ENCODE data around the gene CAMK1. TPM values are rescaled to one million over a fixed set of nuclear protein-coding genes. Genes with fewer than 3 reads are reported as not detected.
A peak's percentile ranks its signal among the peaks of the same experiment; 100 is the strongest.

CAMK1 gene
- total and polyA plus RNA-seq, 2 donors from 2014 or later, result 31.2 to 52.7 TPM

GRCh38 chr3:9780910-9781309 lies 11.2 kb upstream of the CAMK1 start:
- Histone ChIP-seq H3K27ac (ENCODE audit: low read depth in 2 of 2, low read length in 2 of 2) (peak overlapping the region; percentile 69 to 85), H3K9ac (ENCODE audit: low read length in 3 of 3) (no peak overlapping the region), H3K4me1 (ENCODE audit: control insufficient read depth in 2 of 3, insufficient read depth in 2 of 3, low read depth in 1 of 3, low read length in 3 of 3) (peaks cover 0 to 25% (median 13%) of the 10 kb centered on the region in 3 donors), H3K27me3 (ENCODE audit: control insufficient read depth, insufficient read depth, low read length) (no peaks in the 10 kb centered on the region), H3K4me3 (ENCODE audit: low read length in 3 of 3) (no peak overlapping the region), H3K36me3 (ENCODE audit: control insufficient read depth in 2 of 3, insufficient read depth in 3 of 3, low read length in 3 of 3) (peaks cover 0 to 7% (median 6%) of the 10 kb centered on the region in 3 donors), H3K9me3 (ENCODE audit: control insufficient read depth in 2 of 3, insufficient read depth in 1 of 3, low read length in 3 of 3) (no peaks in the 10 kb centered on the region)
- no peak for DNase-seq
- intact Hi-C loops (cut with DNase I), result no loop called here
- TF ChIP-seq CTCF (IDR thresholded peaks at IDR 0.05; ENCODE audit: borderline replicate concordance, extremely low read depth, insufficient read depth), result no peak
- FAIRE-seq, result no peak

GRCh38 chr3:9780458-9780812 lies 10.7 kb upstream of the CAMK1 start:
- Histone ChIP-seq H3K27me3 (ENCODE audit: control insufficient read depth, insufficient read depth, low read length) (no peaks in the 10 kb centered on the region), H3K36me3 (ENCODE audit: control insufficient read depth in 2 of 3, insufficient read depth in 3 of 3, low read length in 3 of 3) (peaks cover 0 to 7% (median 6%) of the 10 kb centered on the region in 3 donors), H3K9ac (ENCODE audit: low read length in 3 of 3) (no peak overlapping the region), H3K27ac (ENCODE audit: low read depth in 2 of 2, low read length in 2 of 2) (peak overlapping the region; percentile 81 to 85), H3K9me3 (ENCODE audit: control insufficient read depth in 2 of 3, insufficient read depth in 1 of 3, low read length in 3 of 3) (no peaks in the 10 kb centered on the region), H3K4me1 (ENCODE audit: control insufficient read depth in 2 of 3, insufficient read depth in 2 of 3, low read depth in 1 of 3, low read length in 3 of 3) (peaks cover 0 to 23% (median 9%) of the 10 kb centered on the region in 3 donors), H3K4me3 (ENCODE audit: low read length in 3 of 3) (no peak overlapping the region)
- peak in 1 of 5 donors; percentile 91 for DNase-seq
- no peak for TF ChIP-seq CTCF (IDR thresholded peaks at IDR 0.05; ENCODE audit: borderline replicate concordance, extremely low read depth, insufficient read depth)
- FAIRE-seq, result no peak
- intact Hi-C loops (cut with DNase I), result no loop called here

DNA sequence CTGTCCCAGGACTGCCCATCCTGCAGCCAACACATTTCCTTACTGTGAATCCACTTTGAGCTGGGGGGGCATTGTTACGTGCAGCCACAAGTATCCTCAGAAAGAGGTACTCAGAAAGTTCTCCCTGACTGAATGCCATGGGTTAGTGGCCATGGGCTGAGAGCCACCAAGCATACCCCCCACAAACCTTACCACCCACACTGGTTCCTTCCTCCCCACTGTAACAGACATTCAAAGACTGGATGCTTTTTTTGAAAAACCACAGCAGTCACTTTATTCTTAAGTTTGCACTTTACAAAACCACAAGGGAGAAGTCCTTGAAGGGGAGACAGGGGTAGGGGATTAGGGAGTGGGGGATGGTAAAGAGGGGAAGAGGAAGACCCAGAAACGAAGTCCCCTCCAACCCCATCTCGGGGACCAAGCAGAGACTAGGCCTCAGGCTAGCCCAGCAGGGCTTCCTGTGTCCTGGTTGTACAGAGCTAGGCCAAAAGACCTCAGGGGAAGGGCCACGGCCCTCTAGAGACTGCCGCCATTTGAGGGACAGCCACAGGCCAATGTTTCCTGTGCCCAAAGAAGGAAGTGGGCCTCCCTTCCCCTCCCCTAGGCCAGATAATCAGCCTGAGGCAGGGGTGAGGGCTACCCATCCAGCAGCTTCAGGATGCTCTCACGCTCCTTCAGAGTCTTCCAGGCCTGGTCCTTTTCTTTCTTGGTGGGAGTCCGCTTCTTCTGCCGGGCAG lies 10.1 kb upstream of the CAMK1 start:
- intact Hi-C loops (cut with DNase I), result no loop called here
- no peaks in the 10 kb centered on the region for H3K27me3 ChIP-seq (ENCODE audit: control insufficient read depth, insufficient read depth, low read length)
- H3K27ac ChIP-seq (ENCODE audit: low read depth in 2 of 2, low read length in 2 of 2), result peak overlapping the region; percentile 81 to 85
- no peak overlapping the region for H3K4me3 ChIP-seq (ENCODE audit: low read length in 3 of 3)
- FAIRE-seq (no peak), DNase-seq (no peak)
- peaks cover 0 to 7% (median 6%) of the 10 kb centered on the region in 3 donors for H3K36me3 ChIP-seq (ENCODE audit: control insufficient read depth in 2 of 3, insufficient read depth in 3 of 3, low read length in 3 of 3)
- no peaks in the 10 kb centered on the region for H3K9me3 ChIP-seq (ENCODE audit: control insufficient read depth in 2 of 3, insufficient read depth in 1 of 3, low read length in 3 of 3)
- TF ChIP-seq CTCF (IDR thresholded peaks at IDR 0.05; ENCODE audit: borderline replicate concordance, extremely low read depth, insufficient read depth), result no peak
- no peak overlapping the region for H3K9ac ChIP-seq (ENCODE audit: low read length in 3 of 3)
- peaks cover 0 to 22% (median 8%) of the 10 kb centered on the region in 3 donors for H3K4me1 ChIP-seq (ENCODE audit: control insufficient read depth in 2 of 3, insufficient read depth in 2 of 3, low read depth in 1 of 3, low read length in 3 of 3)

Data from kidney (tissue), 14 donors.